GM12878 (cell line): Measurements from ENCODE around the gene KLHDC10. TPM values are rescaled to one million over a fixed set of nuclear protein-coding genes. Genes with fewer than 3 reads are reported as not detected.

Experiments used
- ATAC-seq: fragments of 200-7000 bp; cut with Tn5 transposase; 3 replicates; pipeline ENCODE4 v1.9.1; 2020; ENCODE audit warnings: mild to moderate bottlenecking, moderate library complexity
- BruUV-seq: library from RNA; stranded (reverse); fragments of 400-500 nt; replicated peaks from 2 replicates; lab custom pipeline; 2021; lab: Mats Ljungman, UMichigan
- CTCF ChIA-PET: fragments of 300-600 bp; sonication (Branson Sonifier 250); formaldehyde crosslinking; extraction: SDS; loops from one replicate; lab custom pipeline; 2021; ENCODE audit warnings: inconsistent platforms; lab: Yijun Ruan, JAX
- POLR2A ChIA-PET: fragments of 350-600 bp; formaldehyde crosslinking; extraction: SDS; loops from one replicate; lab custom pipeline; 2021; ENCODE audit warnings: inconsistent platforms; lab: Charles Lee
- RAD21 ChIA-PET: fragments of 300-600 bp; sonication (Branson Sonifier 250); formaldehyde crosslinking; loops from one replicate; lab custom pipeline; 2023; ENCODE audit warnings: antibody characterized with exemption; ENCODE audit not compliant: unreplicated experiment; lab: Charles Lee
- SMC1A ChIA-PET: fragments of 300-600 bp; sonication (Branson Sonifier 250); formaldehyde crosslinking; loops from one replicate; lab custom pipeline; 2023; ENCODE audit not compliant: unreplicated experiment, uncharacterized antibody; lab: Charles Lee
- DNase-seq: peaks from one replicate; pipeline ENCODE4 v3.0.0-alpha.2; 2011; ENCODE audit warnings: low read depth, low spot score
- FAIRE-seq: peaks from 3 replicates; lab custom pipeline; 2011; peaks lifted over from hg19 to GRCh38; lab: Jason Lieb, UNC
- H2AFZ ChIP-seq: 2 replicates; pipeline ENCODE4 v1.6.0; 2011; ENCODE audit warnings: low read depth, low read length, control low read depth; ENCODE audit not compliant: control insufficient read depth
- H3K27ac ChIP-seq: 2 replicates; pipeline ENCODE4 v1.5.1; 2011; ENCODE audit warnings: control low read depth; ENCODE audit not compliant: control insufficient read depth, insufficient read depth
- H3K27me3 ChIP-seq, 2 experiments: replicated peaks in 1 of 2; 2 replicates each; pipeline versions ENCODE4 v1.6.0 to v1.6.1; 2011; ENCODE audit warnings: low read length in 1 of 2; ENCODE audit not compliant: control insufficient read depth in 2 of 2, insufficient read depth in 2 of 2
- H3K36me3 ChIP-seq, 2 experiments: 2 replicates each; pipeline ENCODE4 v1.5.1; 2011; ENCODE audit warnings: low read length in 1 of 2; ENCODE audit not compliant: control insufficient read depth in 2 of 2, insufficient read depth in 2 of 2
- H3K4me1 ChIP-seq: 2 replicates; pipeline ENCODE4 v1.6.1; 2011; ENCODE audit warnings: mild to moderate bottlenecking, low read length, moderate library complexity, mixed read lengths; ENCODE audit not compliant: control insufficient read depth, insufficient read depth
- H3K4me2 ChIP-seq: 2 replicates; pipeline ENCODE4 v1.6.0; 2011; ENCODE audit warnings: control low read depth; ENCODE audit not compliant: control insufficient read depth, insufficient read depth
- H3K4me3 ChIP-seq: fragments of 200-600 bp; sonication (generic); 2 replicates; pipeline ENCODE4 v1.5.1; 2016
- H3K79me2 ChIP-seq: 2 replicates; pipeline ENCODE4 v1.6.0; 2011; ENCODE audit warnings: low read length; ENCODE audit not compliant: control insufficient read depth, insufficient read depth
- H3K9ac ChIP-seq: 2 replicates; pipeline ENCODE4 v1.8.0; 2011; ENCODE audit warnings: low read length, control low read depth, mixed read lengths; ENCODE audit not compliant: control insufficient read depth, insufficient read depth
- H3K9me3 ChIP-seq: replicated peaks from 3 replicates; pipeline ENCODE4 v1.5.1; 2011; ENCODE audit warnings: mild to moderate bottlenecking, low read length; ENCODE audit not compliant: control insufficient read depth, insufficient read depth
- H4K20me1 ChIP-seq: 2 replicates; pipeline ENCODE4 v1.6.0; 2011; ENCODE audit not compliant: control insufficient read depth, insufficient read depth
- NKRF ChIP-seq: fragments of 450-650 bp; conservative IDR thresholded peaks from 2 replicates; pipeline ENCODE4 v1.6.1; 2017; ENCODE audit warnings: mild to moderate bottlenecking, moderate library complexity
- RB1 ChIP-seq: fragments of 450-650 bp; formaldehyde crosslinking; IDR thresholded peaks from 2 replicates; pipeline ENCODE4 v1.6.1; 2017; ENCODE audit warnings: mild to moderate bottlenecking, borderline replicate concordance
- WGBS: methylation state at CpG from one replicate; pipeline ENCODE4 v1.1.6; 2016; ENCODE audit warnings: low lambda C conversion rate; ENCODE audit not compliant: insufficient replicate concordance, insufficient coverage; ENCODE audit errors: missing lambda C conversion rate; 5-methylcytosine and 5-hydroxymethylcytosine counted together
- in situ Hi-C: fragments of 300-500 bp; cut with MboI; formaldehyde crosslinking; loops from 9 replicates; pipeline ENCODE4 v1.14.3; 2018; ENCODE audit warnings: mixed read lengths
- intact Hi-C: fragments of 100-400 bp; cut with micrococcal nuclease; formaldehyde crosslinking; loops from one replicate; pipeline ENCODE4 v1.14.2; 2022; ENCODE audit not compliant: unreplicated experiment
- polyA plus RNA-seq, 11 experiments: library from polyadenylated mRNA; depleted of rRNA in 4 of 11; unstranded in 6 of 11; stranded (reverse) in 5 of 11; fragments of >200 nt; fragmentation: Nextera tagmentation in 4 of 11; fragmentation: Illumina TruSeq in 1 of 11; extraction: Ambion mirVana in 4 of 11; extraction: Trizol in 1 of 11; gene quantifications; 1 replicate in 1 of 11; 2 replicates in 10 of 11; pipeline versions ENCODE4 v1.2.1 to v1.2.3, GENCODE V29; 2011 to 2016; ENCODE audit warnings: inconsistent platforms in 2 of 11, missing spikeins in 2 of 11, low read depth in 1 of 11
- total RNA-seq, 4 experiments: library from RNA; depleted of rRNA in 3 of 4; stranded (reverse); fragments of >200 nt in 3 of 4; fragmentation: Illumina TruSeq in 1 of 4; extraction: Trizol in 1 of 4; gene quantifications; 2 replicates each; pipeline versions ENCODE4 v1.2.1 to v1.2.3, GENCODE V29; 2013 to 2021
- TF ChIP-seq, protein P1 (sequence below): IDR thresholded peaks from 2 replicates; pipeline ENCODE4 v1.6.1; 2012; ENCODE audit warnings: mild to moderate bottlenecking, low read depth, low read length

KLHDC10 gene
- total and polyA plus RNA-seq, 10 of the 15 experiments (the other 5 are each of a cell fraction or from before 2014, with no cell fraction given), result 2.9 to 20.6 (median 9.4) TPM

GRCh38 chr7:130107949-130108674, 37.8 kb downstream of the KLHDC10 start:
- H3K9ac ChIP-seq, result no peak overlapping the region
- TF ChIP-seq RB1 (no peak), NKRF (no peak)
- TF ChIP-seq, protein P1, sequence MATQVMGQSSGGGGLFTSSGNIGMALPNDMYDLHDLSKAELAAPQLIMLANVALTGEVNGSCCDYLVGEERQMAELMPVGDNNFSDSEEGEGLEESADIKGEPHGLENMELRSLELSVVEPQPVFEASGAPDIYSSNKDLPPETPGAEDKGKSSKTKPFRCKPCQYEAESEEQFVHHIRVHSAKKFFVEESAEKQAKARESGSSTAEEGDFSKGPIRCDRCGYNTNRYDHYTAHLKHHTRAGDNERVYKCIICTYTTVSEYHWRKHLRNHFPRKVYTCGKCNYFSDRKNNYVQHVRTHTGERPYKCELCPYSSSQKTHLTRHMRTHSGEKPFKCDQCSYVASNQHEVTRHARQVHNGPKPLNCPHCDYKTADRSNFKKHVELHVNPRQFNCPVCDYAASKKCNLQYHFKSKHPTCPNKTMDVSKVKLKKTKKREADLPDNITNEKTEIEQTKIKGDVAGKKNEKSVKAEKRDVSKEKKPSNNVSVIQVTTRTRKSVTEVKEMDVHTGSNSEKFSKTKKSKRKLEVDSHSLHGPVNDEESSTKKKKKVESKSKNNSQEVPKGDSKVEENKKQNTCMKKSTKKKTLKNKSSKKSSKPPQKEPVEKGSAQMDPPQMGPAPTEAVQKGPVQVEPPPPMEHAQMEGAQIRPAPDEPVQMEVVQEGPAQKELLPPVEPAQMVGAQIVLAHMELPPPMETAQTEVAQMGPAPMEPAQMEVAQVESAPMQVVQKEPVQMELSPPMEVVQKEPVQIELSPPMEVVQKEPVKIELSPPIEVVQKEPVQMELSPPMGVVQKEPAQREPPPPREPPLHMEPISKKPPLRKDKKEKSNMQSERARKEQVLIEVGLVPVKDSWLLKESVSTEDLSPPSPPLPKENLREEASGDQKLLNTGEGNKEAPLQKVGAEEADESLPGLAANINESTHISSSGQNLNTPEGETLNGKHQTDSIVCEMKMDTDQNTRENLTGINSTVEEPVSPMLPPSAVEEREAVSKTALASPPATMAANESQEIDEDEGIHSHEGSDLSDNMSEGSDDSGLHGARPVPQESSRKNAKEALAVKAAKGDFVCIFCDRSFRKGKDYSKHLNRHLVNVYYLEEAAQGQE, result no peak
- no peaks in the 10 kb centered on the region for H3K79me2 ChIP-seq
- ChIA-PET RAD21 (no interaction called here), SMC1A (no interaction called here), POLR2A (interaction anchor here (0.6 kb wide), 2 partner anchors 68 to 543 kb away, joined by 3 to 6 read pairs; no protein-coding TSS in a partner anchor), CTCF (no interaction called here)
- intact Hi-C loops, result no loop called here
- H3K4me2 ChIP-seq, result no peak overlapping the region
- H3K36me3 ChIP-seq, result no peaks in the 10 kb centered on the region
- peaks cover 18% of the 10 kb centered on the region for H3K4me1 ChIP-seq
- no peak for DNase-seq
- no peak for ATAC-seq
- H3K4me3 ChIP-seq, result no peak overlapping the region
- no peak for FAIRE-seq
- WGBS, result 98% methylated on average over 20 of the region's 31 CpGs
- in situ Hi-C loops, result no loop called here
- no peaks in the 10 kb centered on the region for H4K20me1 ChIP-seq
- no peak overlapping the region for H3K27ac ChIP-seq
- no TSS peak for BruUV-seq
- H3K9me3 ChIP-seq, result no peaks in the 10 kb centered on the region
- no peaks in the 10 kb centered on the region for H3K27me3 ChIP-seq
- no peak overlapping the region for H2AFZ ChIP-seq
